Activated CD8-positive, alpha-beta T cell treated with anti-CD3 and anti-CD28 coated beads, Interleukin-2, amount 10 ng/mL, durations not matched to agents 7 days and 5 days (primary cell): ENCODE measurements around the gene PRKACG. TPM values are rescaled to one million over a fixed set of nuclear protein-coding genes. Genes with fewer than 3 reads are reported as not detected.

Source experiments
- ATAC-seq: fragments of 150-1000 bp; cut with Tn5 transposase; one replicate; pipeline ENCODE4 v1.10.0; 2021; ENCODE audit warnings: moderate library complexity
- CTCF ChIA-PET: fragments of 350-600 bp; sonication (Branson Sonifier 250); formaldehyde crosslinking; loops from one replicate; lab custom pipeline; 2021; ENCODE audit warnings: antibody characterized with exemption; lab: Charles Lee
- POLR2A ChIA-PET: fragments of 350-600 bp; sonication (Branson Sonifier 250); formaldehyde crosslinking; loops from one replicate; lab custom pipeline; 2021; ENCODE audit warnings: antibody characterized with exemption; lab: Charles Lee
- DNase-seq: peaks from one replicate; pipeline ENCODE4 v3.0.0-alpha.2; 2020
- H3K27ac Mint-ChIP-seq: one replicate; pipeline ENCODE4 v1.8.0; 2021; ENCODE audit warnings: mild to moderate bottlenecking, mixed read lengths
- H3K27me3 Mint-ChIP-seq: one replicate; pipeline ENCODE4 v1.8.0; 2021; ENCODE audit warnings: low read depth, mixed read lengths
- H3K36me3 Mint-ChIP-seq: one replicate; pipeline ENCODE4 v1.8.0; 2021; ENCODE audit warnings: low read depth, mixed read lengths
- H3K4me1 Mint-ChIP-seq: one replicate; pipeline ENCODE4 v1.8.0; 2021; ENCODE audit warnings: low read depth, mixed read lengths
- H3K4me3 Mint-ChIP-seq: one replicate; pipeline ENCODE4 v1.8.0; 2021; ENCODE audit warnings: mild to moderate bottlenecking, mixed read lengths
- H3K9me3 Mint-ChIP-seq: one replicate; pipeline ENCODE4 v1.8.0; 2022; ENCODE audit warnings: mixed read lengths; ENCODE audit not compliant: insufficient read depth
- total RNA-seq, 2 experiments: library from RNA; stranded (reverse); gene quantifications; one replicate each; pipeline ENCODE4 v1.2.3, GENCODE V29; 2021

The PRKACG gene
- total RNA-seq, 2 experiments from 2014 or later = not detected

- Mint-ChIP-seq H3K27ac (peak overlapping the region; percentile 65), H3K9me3 (no peaks in the 10 kb centered on the region), H3K36me3 (peaks cover 20% of the 10 kb centered on the region), H3K27me3 (no peaks in the 10 kb centered on the region), H3K4me3 (peak overlapping the region; percentile 10), H3K4me1 (peaks cover 37% of the 10 kb centered on the region)
- DNase-seq = peak; percentile 56
- peak; percentile 84 for ATAC-seq
- POLR2A ChIA-PET = no interaction called here
- CTCF ChIA-PET = interaction anchor here (1.1 to 4.7 kb wide), 3 partner anchors 9 to 148 kb away, joined by 5 to 30 read pairs (median 9); partner anchors contain the start of gene FXN
Observed at GRCh38 chr9:69044240-69045219, 30.6 kb upstream of the PRKACG start.

- DNase-seq (no peak), ATAC-seq (no peak)
- POLR2A ChIA-PET = no interaction called here
- Mint-ChIP-seq H3K36me3 (peaks cover 9% of the 10 kb centered on the region), H3K4me3 (no peak overlapping the region), H3K27me3 (no peaks in the 10 kb centered on the region), H3K9me3 (no peaks in the 10 kb centered on the region), H3K4me1 (peaks cover 30% of the 10 kb centered on the region), H3K27ac (no peak overlapping the region)
- CTCF ChIA-PET = interaction anchor here (1.0 kb wide), 1 partner anchor 13 kb away, joined by 3 read pairs; no protein-coding TSS in a partner anchor
Observed at GRCh38 chr9:69040646-69041045, 26.7 kb upstream of the PRKACG start.

- Mint-ChIP-seq H3K36me3 (peaks cover 3% of the 10 kb centered on the region), H3K4me3 (peak overlapping the region; percentile 93), H3K27ac (no peak overlapping the region), H3K4me1 (peaks cover 14% of the 10 kb centered on the region), H3K9me3 (no peaks in the 10 kb centered on the region), H3K27me3 (peaks cover 2% of the 10 kb centered on the region)
- DNase-seq (no peak), ATAC-seq (no peak)
- ChIA-PET CTCF (interaction anchor here (0.7 to 2.7 kb wide), 4 partner anchors 9 to 156 kb away, joined by 3 to 30 read pairs (median 16); no protein-coding TSS in a partner anchor), POLR2A (interaction anchor here (1.2 kb wide), 1 partner anchor 64 kb away, joined by 3 read pairs; no protein-coding TSS in a partner anchor)
Observed at GRCh38 chr9:69036799-69037198, 22.9 kb upstream of the PRKACG start.

- peaks cover 18% of the 10 kb centered on the region for H3K4me1 Mint-ChIP-seq
- H3K4me3 Mint-ChIP-seq = peak overlapping the region; percentile 93
- H3K27ac Mint-ChIP-seq = peak overlapping the region; percentile 81
- CTCF ChIA-PET = interaction anchor here (0.6 to 2.7 kb wide), 15 partner anchors 10 to 207 kb away, joined by 3 to 30 read pairs (median 4); no protein-coding TSS in a partner anchor
- DNase-seq (no peak), ATAC-seq (peak; percentile 30)
- H3K27me3 Mint-ChIP-seq = peaks cover 2% of the 10 kb centered on the region
- no peaks in the 10 kb centered on the region for H3K9me3 Mint-ChIP-seq
- POLR2A ChIA-PET = interaction anchor here (1.2 to 1.7 kb wide), 2 partner anchors 17 to 63 kb away, joined by 3 to 11 read pairs; no protein-coding TSS in a partner anchor
- peaks cover 3% of the 10 kb centered on the region for H3K36me3 Mint-ChIP-seq
Observed at GRCh38 chr9:69036309-69036708, 22.4 kb upstream of the PRKACG start.

DNA sequence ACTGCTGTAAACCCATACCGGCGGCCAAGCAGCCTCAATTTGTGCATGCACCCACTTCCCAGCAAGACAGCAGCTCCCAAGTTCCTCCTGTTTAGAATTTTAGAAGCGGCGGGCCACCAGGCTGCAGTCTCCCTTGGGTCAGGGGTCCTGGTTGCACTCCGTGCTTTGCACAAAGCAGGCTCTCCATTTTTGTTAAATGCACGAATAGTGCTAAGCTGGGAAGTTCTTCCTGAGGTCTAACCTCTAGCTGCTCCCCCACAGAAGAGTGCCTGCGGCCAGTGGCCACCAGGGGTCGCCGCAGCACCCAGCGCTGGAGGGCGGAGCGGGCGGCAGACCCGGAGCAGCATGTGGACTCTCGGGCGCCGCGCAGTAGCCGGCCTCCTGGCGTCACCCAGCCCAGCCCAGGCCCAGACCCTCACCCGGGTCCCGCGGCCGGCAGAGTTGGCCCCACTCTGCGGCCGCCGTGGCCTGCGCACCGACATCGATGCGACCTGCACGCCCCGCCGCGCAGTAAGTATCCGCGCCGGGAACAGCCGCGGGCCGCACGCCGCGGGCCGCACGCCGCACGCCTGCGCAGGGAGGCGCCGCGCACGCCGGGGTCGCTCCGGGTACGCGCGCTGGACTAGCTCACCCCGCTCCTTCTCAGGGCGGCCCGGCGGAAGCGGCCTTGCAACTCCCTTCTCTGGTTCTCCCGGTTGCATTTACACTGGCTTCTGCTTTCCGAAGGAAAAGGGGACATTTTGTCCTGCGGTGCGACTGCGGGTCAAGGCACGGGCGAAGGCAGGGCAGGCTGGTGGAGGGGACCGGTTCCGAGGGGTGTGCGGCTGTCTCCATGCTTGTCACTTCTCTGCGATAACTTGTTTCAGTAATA is 21.8 kb upstream of the PRKACG start, which contains the start of gene FXN:
TSS of gene FXN (plus strand) at position 315 of the 871 bp plus-strand sequence. CDS start at position 346, 31 bp downstream.
- Mint-ChIP-seq H3K4me1 (peaks cover 24% of the 10 kb centered on the region), H3K36me3 (peaks cover 5% of the 10 kb centered on the region), H3K27ac (peak within 1 kb of the TSS; percentile 81), H3K4me3 (peak within 1 kb of the TSS; percentile 93), H3K9me3 (no peaks in the 10 kb centered on the region), H3K27me3 (peaks cover 2% of the 10 kb centered on the region)
- ChIA-PET CTCF (interaction anchor here (0.6 to 2.7 kb wide), 21 partner anchors 9 to 207 kb away, joined by 3 to 30 read pairs (median 4); no protein-coding TSS in a partner anchor), POLR2A (interaction anchor here (0.8 to 1.7 kb wide), 5 partner anchors 12 to 62 kb away, joined by 3 to 11 read pairs (median 3); no protein-coding TSS in a partner anchor)
- peak; percentile 95 for ATAC-seq
- DNase-seq = peak; percentile 84

DNA sequence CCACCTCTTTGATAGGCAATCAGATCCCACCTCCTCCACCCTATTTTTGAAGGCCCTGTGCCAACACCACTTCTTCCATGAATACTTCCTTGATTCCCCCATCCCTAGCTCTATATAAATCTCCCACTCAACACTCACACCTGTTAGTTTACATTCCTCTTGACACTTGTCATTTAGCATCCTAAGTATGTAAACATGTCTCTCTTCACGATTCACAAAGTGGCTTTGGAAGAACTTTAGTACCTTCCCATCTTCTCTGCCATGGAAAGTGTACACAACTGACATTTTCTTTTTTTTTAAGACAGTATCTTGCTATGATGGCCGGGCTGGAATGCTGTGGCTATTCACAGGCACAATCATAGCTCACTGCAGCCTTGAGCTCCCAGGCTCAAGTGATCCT is 20.2 kb upstream of the PRKACG start:
- H3K9me3 Mint-ChIP-seq = peaks cover 6% of the 10 kb centered on the region
- H3K4me1 Mint-ChIP-seq = peaks cover 38% of the 10 kb centered on the region
- H3K27ac Mint-ChIP-seq = no peak overlapping the region
- ChIA-PET CTCF (interaction anchor here (1.7 to 2.7 kb wide), 3 partner anchors 12 to 159 kb away, joined by 6 to 30 read pairs (median 6); no protein-coding TSS in a partner anchor), POLR2A (no interaction called here)
- H3K4me3 Mint-ChIP-seq = no peak overlapping the region
- DNase-seq (no peak), ATAC-seq (no peak)
- H3K27me3 Mint-ChIP-seq = peaks cover 2% of the 10 kb centered on the region
- peaks cover 14% of the 10 kb centered on the region for H3K36me3 Mint-ChIP-seq

DNA sequence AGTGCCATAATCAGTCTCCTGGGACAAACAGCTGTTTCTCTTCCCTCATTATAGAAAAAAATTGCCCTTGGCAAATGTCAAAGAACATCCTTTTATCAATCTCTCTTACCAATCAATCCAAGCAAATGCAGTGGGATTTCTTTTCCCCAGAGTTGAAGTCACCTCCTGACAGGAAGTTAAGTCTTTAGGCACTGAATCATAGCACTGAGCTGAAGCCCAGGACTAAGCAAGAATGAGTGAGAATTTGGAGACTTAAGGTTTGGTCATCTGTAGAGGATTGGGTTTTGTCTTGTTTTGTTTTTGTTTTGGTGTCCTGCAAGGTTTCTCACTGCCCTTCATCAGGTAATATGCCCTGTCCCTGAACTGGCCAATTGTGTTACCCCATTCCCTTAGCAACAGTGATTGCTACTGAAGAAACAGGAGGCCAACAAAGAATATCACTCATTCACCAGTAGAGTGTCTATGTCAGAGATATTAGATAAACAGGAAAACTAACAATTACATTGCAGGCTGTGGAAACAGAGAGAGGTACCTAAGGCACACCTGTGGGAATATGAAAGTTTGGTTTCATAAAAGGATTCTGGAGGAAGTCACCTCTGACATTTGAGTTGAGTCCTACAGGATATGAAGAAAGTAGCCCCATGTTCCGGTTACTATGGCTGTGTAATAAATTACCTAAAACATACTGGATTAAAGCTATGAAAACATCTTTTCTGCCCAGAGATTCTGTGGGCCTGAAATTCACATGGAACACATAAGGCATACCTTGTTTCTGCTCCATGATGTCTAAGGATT is 17.1 kb upstream of the PRKACG start:
- Mint-ChIP-seq H3K27me3 (peaks cover 5% of the 10 kb centered on the region), H3K4me1 (peaks cover 48% of the 10 kb centered on the region), H3K36me3 (peaks cover 14% of the 10 kb centered on the region), H3K4me3 (no peak overlapping the region), H3K27ac (no peak overlapping the region), H3K9me3 (peaks cover 6% of the 10 kb centered on the region)
- CTCF ChIA-PET = interaction anchor here (1.0 to 3.2 kb wide), 3 partner anchors 18 to 162 kb away, joined by 3 to 10 read pairs (median 4); no protein-coding TSS in a partner anchor
- POLR2A ChIA-PET = interaction anchor here (1.2 to 1.5 kb wide), 2 partner anchors 11 to 50 kb away, joined by 3 to 6 read pairs; no protein-coding TSS in a partner anchor
- no peak for ATAC-seq
- no peak for DNase-seq

GRCh38 chr9:69029535-69029934 is 15.6 kb upstream of the PRKACG start:
- ATAC-seq (no peak), DNase-seq (no peak)
- Mint-ChIP-seq H3K27ac (no peak overlapping the region), H3K27me3 (peaks cover 7% of the 10 kb centered on the region), H3K36me3 (peaks cover 14% of the 10 kb centered on the region), H3K4me3 (peak overlapping the region; percentile 32), H3K4me1 (peaks cover 43% of the 10 kb centered on the region), H3K9me3 (peaks cover 6% of the 10 kb centered on the region)
- ChIA-PET CTCF (interaction anchor here (1.0 to 3.2 kb wide), 3 partner anchors 19 to 164 kb away, joined by 3 to 10 read pairs (median 4); no protein-coding TSS in a partner anchor), POLR2A (no interaction called here)

DNA sequence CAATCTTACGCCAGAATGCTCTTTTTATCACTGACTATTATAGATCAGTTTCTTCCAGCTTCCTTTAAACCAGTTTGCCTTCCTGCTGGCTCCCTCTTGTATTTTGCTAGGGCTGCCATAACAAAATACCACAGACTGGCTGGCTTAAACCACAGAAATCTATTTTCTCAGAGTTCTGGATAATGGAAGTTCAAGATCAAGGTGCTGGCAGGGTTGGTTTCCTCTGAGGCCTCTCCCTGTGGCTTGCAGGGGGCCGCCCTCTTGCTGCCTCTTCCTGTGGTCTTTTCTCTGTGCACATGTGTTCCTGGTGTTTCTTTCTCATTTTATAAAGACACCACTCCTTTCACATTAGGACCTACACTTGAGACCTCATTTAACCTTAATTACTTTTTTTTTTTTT is 14.8 kb upstream of the PRKACG start:
- peaks cover 6% of the 10 kb centered on the region for H3K9me3 Mint-ChIP-seq
- ATAC-seq (peak; percentile 82), DNase-seq (peak; percentile 81)
- POLR2A ChIA-PET = interaction anchor here (1.0 kb wide), 1 partner anchor 49 kb away, joined by 3 read pairs; no protein-coding TSS in a partner anchor
- H3K4me1 Mint-ChIP-seq = peaks cover 50% of the 10 kb centered on the region
- peak overlapping the region; percentile 65 for H3K27ac Mint-ChIP-seq
- H3K4me3 Mint-ChIP-seq = peak overlapping the region; percentile 32
- peaks cover 14% of the 10 kb centered on the region for H3K36me3 Mint-ChIP-seq
- CTCF ChIA-PET = interaction anchor here (1.0 to 3.2 kb wide), 9 partner anchors 9 to 551 kb away, joined by 3 to 10 read pairs (median 4); no protein-coding TSS in a partner anchor
- peaks cover 9% of the 10 kb centered on the region for H3K27me3 Mint-ChIP-seq
